GM21390 (cell line): ENCODE measurements around the gene SLX4IP.

Experiments
- ATAC-seq: cut with Tn5 transposase; IDR thresholded peaks from one replicate; pipeline ENCODE4 v1.9.1; 2021; ENCODE audit not compliant: unreplicated experiment

Gene SLX4IP

GRCh38 chr20:10658876-10659632, 223.9 kb downstream of the SLX4IP start:
- ATAC-seq = no peak

GRCh38 chr20:10659651-10660601, 224.8 kb downstream of the SLX4IP start:
- no peak for ATAC-seq

DNA sequence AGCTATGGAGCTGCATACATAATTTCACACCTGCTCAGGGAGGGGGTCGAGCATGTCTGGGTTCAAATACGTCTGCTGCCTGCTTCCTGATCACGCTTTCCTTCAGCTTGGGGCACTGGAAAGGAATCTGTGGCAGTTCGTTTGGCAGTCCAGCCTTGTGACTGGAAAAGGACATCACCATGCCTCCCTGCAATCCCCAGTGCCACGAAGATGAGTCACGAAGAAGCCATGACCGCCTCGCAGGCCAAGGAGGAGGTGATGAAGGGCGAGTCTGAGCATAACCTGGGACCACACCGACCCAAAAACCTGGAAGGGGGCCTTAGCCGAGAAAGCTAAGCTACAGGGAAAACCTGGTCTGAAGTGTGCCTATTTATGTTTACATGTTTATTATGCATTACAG, 225.6 kb downstream of the SLX4IP start:
- no peak for ATAC-seq

- ATAC-seq = no peak
Observed at GRCh38 chr20:10661261-10661660, 226.2 kb downstream of the SLX4IP start.

DNA sequence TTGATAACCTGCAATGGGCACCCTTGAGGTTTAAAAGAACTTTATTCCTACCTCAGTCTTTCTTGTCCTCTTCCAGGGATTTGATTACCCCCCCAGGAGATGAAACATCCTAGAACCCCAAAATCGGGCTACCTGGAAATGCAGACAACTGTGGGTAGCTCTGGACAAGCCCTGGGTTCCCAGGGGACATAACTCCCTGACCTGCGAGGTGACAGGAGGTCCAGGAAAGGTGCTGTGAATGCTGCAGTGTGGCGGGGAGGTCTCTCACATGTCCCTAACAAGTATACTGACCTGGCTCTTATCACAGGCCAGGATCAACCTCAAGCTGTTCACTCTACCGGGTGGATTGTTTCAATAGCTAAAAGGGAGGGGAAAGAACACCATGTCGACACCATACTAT, 227.0 kb downstream of the SLX4IP start:
- no peak for ATAC-seq

GRCh38 chr20:10662661-10663458, 227.8 kb downstream of the SLX4IP start:
- no peak for ATAC-seq

DNA sequence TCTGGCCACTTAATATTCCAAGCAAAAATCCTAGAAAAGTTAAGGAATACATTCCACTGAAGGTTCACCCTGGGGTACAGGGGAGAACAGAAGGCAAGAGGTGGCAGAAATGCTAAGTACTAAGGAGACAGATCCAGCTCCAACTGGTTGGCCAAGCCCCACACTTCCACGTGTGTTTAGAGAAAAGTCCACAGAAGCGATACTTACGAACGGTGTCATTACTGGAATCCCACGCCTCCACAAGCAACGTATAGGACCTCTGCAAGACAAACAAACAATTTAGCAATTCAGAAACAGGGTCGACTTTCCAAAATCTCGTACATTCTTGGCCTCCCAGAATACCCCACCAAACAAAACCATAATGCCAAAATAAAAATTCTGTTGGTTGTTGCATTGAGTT, 228.7 kb downstream of the SLX4IP start:
- no peak for ATAC-seq

DNA sequence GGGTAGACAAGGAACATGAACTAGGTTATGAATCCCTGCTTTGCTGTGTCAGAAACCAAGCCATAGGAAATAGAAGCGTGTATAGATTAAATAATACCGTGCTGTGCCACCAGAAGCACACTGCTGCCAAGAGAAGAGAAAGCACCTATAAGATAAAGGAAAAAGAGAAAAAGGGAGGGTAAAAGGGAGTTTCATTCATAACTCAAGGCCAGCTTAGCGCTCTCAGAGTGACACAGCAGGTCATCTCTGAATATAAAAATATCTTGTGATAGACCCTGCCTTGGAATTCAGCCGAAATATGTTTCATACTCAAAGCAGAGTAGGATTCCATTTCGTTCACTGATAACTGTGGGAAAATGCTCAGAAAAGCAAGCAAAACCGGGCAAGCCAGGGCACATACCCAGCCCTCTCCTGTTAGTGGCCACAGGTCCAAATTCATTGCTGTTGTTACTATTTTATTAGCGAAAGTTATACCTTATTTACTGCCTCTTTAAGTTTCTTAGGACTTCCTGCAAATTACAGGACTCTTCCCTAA, 230.0 kb downstream of the SLX4IP start:
- ATAC-seq = no peak

- no peak for ATAC-seq
Observed at GRCh38 chr20:10665791-10666190, 230.7 kb downstream of the SLX4IP start.

- no peak for ATAC-seq
Observed at GRCh38 chr20:10666221-10667076, 231.3 kb downstream of the SLX4IP start.

DNA sequence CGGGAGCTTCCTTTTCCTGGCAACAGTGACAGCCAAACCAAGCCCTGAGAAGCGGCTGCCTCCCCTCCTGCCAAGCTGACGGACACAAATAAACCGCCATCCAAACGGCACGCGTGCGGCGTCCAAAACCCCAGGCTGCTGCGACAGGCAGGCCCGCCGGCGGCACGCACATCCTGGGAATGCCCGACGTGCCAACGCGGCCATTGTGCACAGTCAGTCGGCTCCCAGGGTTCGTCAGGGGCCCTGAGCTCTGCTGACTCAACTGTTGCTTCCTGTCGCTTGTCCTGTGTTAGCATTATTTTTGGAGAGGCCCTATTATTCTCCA, 231.9 kb downstream of the SLX4IP start:
- ATAC-seq = no peak

GRCh38 chr20:10667560-10668167, 232.6 kb downstream of the SLX4IP start:
- ATAC-seq = no peak

DNA sequence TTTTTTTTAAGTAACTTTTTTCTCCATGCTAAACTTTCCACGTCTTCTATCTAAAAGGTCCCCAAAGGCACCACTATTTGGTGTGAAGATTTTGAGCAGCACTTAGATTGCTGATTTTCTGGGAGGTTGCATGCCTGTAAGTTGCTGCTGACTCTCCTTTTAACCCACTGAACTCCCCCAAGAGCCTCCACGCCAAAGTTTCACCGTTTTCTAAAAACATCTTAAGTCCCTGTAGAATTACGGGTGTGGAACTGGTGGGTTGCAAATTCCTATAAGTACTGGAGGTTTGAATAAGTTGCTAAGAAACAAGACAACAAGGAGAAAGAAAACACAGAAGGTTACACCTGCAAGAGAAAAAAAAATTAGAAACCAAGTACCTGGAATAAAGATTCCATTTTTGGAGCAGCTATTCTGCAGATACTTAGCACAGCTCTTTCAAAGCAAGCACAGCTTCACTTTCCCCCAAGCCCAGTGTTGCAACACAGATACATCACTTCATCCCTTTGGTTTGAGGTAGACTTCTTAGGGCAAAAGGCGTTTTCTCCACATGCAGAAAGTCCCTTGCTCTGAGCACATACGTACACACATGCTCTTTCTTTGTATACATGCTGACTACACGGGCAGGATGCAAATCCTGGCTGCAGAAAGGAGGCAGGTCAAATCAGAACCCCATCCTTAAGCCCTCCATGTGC, 233.7 kb downstream of the SLX4IP start:
- ATAC-seq = no peak

- no peak for ATAC-seq
Observed at GRCh38 chr20:10669843-10670446, 234.8 kb downstream of the SLX4IP start.

DNA sequence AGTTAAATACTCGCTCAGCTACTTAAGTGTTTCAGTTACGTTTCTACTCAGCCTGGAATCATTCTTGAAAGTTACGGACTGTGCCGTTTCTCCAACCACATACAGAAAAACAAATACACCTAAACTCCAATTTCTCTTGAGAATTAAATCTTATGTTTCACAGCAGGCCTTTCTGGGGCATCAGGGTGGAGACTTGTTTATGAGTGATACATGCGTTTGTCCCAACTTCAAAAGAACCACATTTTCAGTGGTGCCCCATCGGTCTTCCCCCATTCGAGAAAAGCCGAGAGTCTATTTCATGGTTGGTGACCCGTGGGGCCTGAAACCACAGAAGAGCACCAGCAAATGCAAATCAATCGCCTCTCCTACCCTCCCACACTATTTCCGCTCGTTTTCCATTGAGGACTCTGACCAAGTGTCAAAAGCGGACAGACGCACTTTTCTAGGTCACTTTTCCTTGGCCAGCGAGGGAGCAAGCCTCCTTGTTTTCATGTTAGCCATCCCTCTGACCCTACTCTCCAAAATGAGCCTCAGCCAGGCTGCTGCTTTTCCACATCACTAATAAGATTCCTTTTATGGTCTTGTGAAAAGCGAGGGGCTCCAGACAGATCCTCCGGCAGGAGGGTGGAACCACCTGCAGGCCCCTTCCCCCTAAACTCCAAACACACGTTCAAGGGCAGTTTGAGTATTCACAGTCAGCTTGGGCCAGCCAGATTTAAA, 235.6 kb downstream of the SLX4IP start:
- peak; percentile 30 for ATAC-seq

- peak; percentile 25 for ATAC-seq
Observed at GRCh38 chr20:10671221-10671918, 236.3 kb downstream of the SLX4IP start.

- ATAC-seq = no peak
Observed at GRCh38 chr20:10671919-10672623, 237.0 kb downstream of the SLX4IP start.
